ENCODE results near the gene SCYL1. TPM values are rescaled to one million over a fixed set of nuclear protein-coding genes. Genes with fewer than 3 reads are reported as not detected.

The SCYL1 gene
- total and polyA plus RNA-seq, 2 donors (not counting 1 experiment from before 2014, with no cell fraction given): 76.5 to 85.5 TPM

GRCh38 chr11:65503949-65504673 is 20.8 kb upstream of the SCYL1 start:
- ATAC-seq (ENCODE audit: low read depth): no peak

More at GRCh38 chr11:65503949-65504673, 20.8 kb upstream of the SCYL1 start:
- Histone ChIP-seq H3K36me3 (replicated peaks in 1 of 2; ENCODE audit: control extremely low read depth in 1 of 2, control insufficient read depth in 1 of 2, extremely low read depth in 1 of 2, insufficient read depth in 2 of 2, low read length in 1 of 2) (peaks cover 1 to 67% of the 10 kb centered on the region in 2 experiments), H4K20me1 (ENCODE audit: control insufficient read depth, insufficient read depth, low read length, poor library complexity, severe bottlenecking) (peaks cover 82% of the 10 kb centered on the region), H2AFZ (ENCODE audit: insufficient read depth, low read depth, low read length, poor library complexity, severe bottlenecking) (no peak overlapping the region), H3K27me3 (replicated peaks in 1 of 4; ENCODE audit: control extremely low read depth in 1 of 4, control insufficient read depth in 3 of 4, insufficient read depth in 4 of 4, low read length in 3 of 4) (no peaks in the 10 kb centered on the region), H3K4me2 (replicated peaks; ENCODE audit: low read depth, low read length, poor library complexity, severe bottlenecking) (peak overlapping the region; percentile 97), H3K9me3 (ENCODE audit: control extremely low read depth in 1 of 3, control insufficient read depth in 2 of 3, insufficient read depth in 1 of 3, low read length in 2 of 3) (no peaks in the 10 kb centered on the region), H3K9ac (ENCODE audit: low read length) (peak overlapping the region; percentile 97), H3K27ac (ENCODE audit: low read length in 2 of 2) (peak overlapping the region in 1 of 2 donors; percentile 99), H3K79me2 (ENCODE audit: control insufficient read depth, insufficient read depth, low read length) (peaks cover 71% of the 10 kb centered on the region), H3K4me3 (ENCODE audit: control extremely low read depth in 1 of 5, extremely low read depth in 1 of 5, insufficient read depth in 1 of 5, low read depth in 2 of 5, low read length in 4 of 5) (peak overlapping the region; percentile 76 to 100 (median 93)), H3K4me1 (ENCODE audit: control insufficient read depth in 2 of 2, insufficient read depth in 2 of 2, low read length in 2 of 2) (peaks cover 42 to 49% of the 10 kb centered on the region in 2 donors)
- peak overlapping the region; percentile 39 for H3K27ac Mint-ChIP-seq
- H3K9me3 Mint-ChIP-seq (ENCODE audit: insufficient read depth): no peaks in the 10 kb centered on the region
- peaks cover 47% of the 10 kb centered on the region for H3K4me1 Mint-ChIP-seq
- WGBS (ENCODE audit: insufficient coverage): 6% methylated on average over 3 of the region's 3 CpGs
- ChIA-PET POLR2A (interaction anchor here (0.6 to 20.7 kb wide), 11 partner anchors 11 to 732 kb away, joined by 3 to 1159 read pairs (median 6); partner anchors contain the start of gene NEAT1), CTCF (interaction anchor here (1.2 to 17.5 kb wide), 8 partner anchors 8 to 133 kb away, joined by 3 to 541 read pairs (median 4); partner anchors contain the start of genes FRMD8, NEAT1 and SLC25A45)
- H3K4me3 Mint-ChIP-seq: no peak overlapping the region
- no peak for DNase-seq
- H3K27me3 Mint-ChIP-seq: no peaks in the 10 kb centered on the region
- intact Hi-C loops (cut with micrococcal nuclease): no loop called here
- no peak for TF ChIP-seq EZH2 (IDR thresholded peaks at IDR 0.05; ENCODE audit: borderline replicate concordance, insufficient read depth, low read depth, low read length, poor library complexity, severe bottlenecking)
- TF ChIP-seq, protein P1, sequence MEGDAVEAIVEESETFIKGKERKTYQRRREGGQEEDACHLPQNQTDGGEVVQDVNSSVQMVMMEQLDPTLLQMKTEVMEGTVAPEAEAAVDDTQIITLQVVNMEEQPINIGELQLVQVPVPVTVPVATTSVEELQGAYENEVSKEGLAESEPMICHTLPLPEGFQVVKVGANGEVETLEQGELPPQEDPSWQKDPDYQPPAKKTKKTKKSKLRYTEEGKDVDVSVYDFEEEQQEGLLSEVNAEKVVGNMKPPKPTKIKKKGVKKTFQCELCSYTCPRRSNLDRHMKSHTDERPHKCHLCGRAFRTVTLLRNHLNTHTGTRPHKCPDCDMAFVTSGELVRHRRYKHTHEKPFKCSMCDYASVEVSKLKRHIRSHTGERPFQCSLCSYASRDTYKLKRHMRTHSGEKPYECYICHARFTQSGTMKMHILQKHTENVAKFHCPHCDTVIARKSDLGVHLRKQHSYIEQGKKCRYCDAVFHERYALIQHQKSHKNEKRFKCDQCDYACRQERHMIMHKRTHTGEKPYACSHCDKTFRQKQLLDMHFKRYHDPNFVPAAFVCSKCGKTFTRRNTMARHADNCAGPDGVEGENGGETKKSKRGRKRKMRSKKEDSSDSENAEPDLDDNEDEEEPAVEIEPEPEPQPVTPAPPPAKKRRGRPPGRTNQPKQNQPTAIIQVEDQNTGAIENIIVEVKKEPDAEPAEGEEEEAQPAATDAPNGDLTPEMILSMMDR (IDR thresholded peaks at IDR 0.05): no peak

Data from B cell (primary cell).